Esophagus (tissue), 2 donors: ENCODE results near the gene NUBPL. TPM values are rescaled to one million over a fixed set of nuclear protein-coding genes. Genes with fewer than 3 reads are reported as not detected.

Experiments
- H3K27ac ChIP-seq, 2 donors: one replicate each; pipeline ENCODE4 v1.5.1; 2013; ENCODE audit warnings: low read depth in 2 of 2, mild to moderate bottlenecking in 2 of 2, inconsistent platforms in 1 of 2, low read length in 1 of 2, moderate library complexity in 1 of 2
- H3K27me3 ChIP-seq, 2 donors: one replicate each; pipeline ENCODE4 v1.6.1; 2013; ENCODE audit warnings: low read length in 2 of 2, control low read depth in 1 of 2, mild to moderate bottlenecking in 1 of 2; ENCODE audit not compliant: insufficient read depth in 2 of 2, control insufficient read depth in 1 of 2
- H3K36me3 ChIP-seq, 2 donors: one replicate each; pipeline ENCODE4 v1.6.1; 2013; ENCODE audit warnings: low read length in 1 of 2; ENCODE audit not compliant: control insufficient read depth in 2 of 2, insufficient read depth in 2 of 2
- H3K4me1 ChIP-seq, 2 donors: one replicate each; pipeline ENCODE4 v1.6.1; 2013; ENCODE audit warnings: low read length in 1 of 2; ENCODE audit not compliant: control insufficient read depth in 2 of 2, insufficient read depth in 2 of 2
- H3K4me3 ChIP-seq, 2 donors: one replicate each; pipeline ENCODE4 v1.5.1; 2013; ENCODE audit warnings: low read length in 2 of 2, mild to moderate bottlenecking in 2 of 2, low read depth in 1 of 2, moderate library complexity in 1 of 2
- H3K9me3 ChIP-seq, 2 donors: one replicate each; pipeline ENCODE4 v1.6.1; 2013; ENCODE audit warnings: mild to moderate bottlenecking in 2 of 2, low read depth in 1 of 2, low read length in 1 of 2, moderate library complexity in 1 of 2; ENCODE audit not compliant: control insufficient read depth in 2 of 2, insufficient read depth in 1 of 2
- WGBS, 2 donors: extraction: QIAGEN DNeasy Blood & Tissue Kit; methylation state at CpG; one replicate each; pipeline ENCODE4 v1.1.7; 2013; 5-methylcytosine and 5-hydroxymethylcytosine counted together
- polyA plus RNA-seq, 2 donors: library from polyadenylated mRNA; stranded (reverse); fragments of 200-250 nt; gene quantifications; one replicate each; pipeline ENCODE4 v1.2.3, GENCODE V29; 2013
- donor health status: healthy with polysubstance abuse.
- donor health status: Bipolar disorder and iron deficiency.

NUBPL gene
- polyA plus RNA-seq, 2 donors: 1.7 to 3.2 TPM

GRCh38 chr14:31657917-31658316 is 96.7 kb downstream of the NUBPL start:
- Histone ChIP-seq H3K4me1 (no peaks in the 10 kb centered on the region), H3K27ac (no peak overlapping the region), H3K36me3 (no peaks in the 10 kb centered on the region), H3K4me3 (no peak overlapping the region), H3K27me3 (no peaks in the 10 kb centered on the region), H3K9me3 (no peaks in the 10 kb centered on the region)

- WGBS, 2 donors: 88% methylated on average over 1 of the region's 1 CpG
- no peaks in the 10 kb centered on the region for H3K36me3 ChIP-seq
- no peak overlapping the region for H3K27ac ChIP-seq
- no peaks in the 10 kb centered on the region for H3K4me1 ChIP-seq
- H3K27me3 ChIP-seq: no peaks in the 10 kb centered on the region
- no peak overlapping the region for H3K4me3 ChIP-seq
- H3K9me3 ChIP-seq: no peaks in the 10 kb centered on the region
Measured at GRCh38 chr14:31659278-31659677, 98.1 kb downstream of the NUBPL start.

- H3K4me3 ChIP-seq: no peak overlapping the region
- H3K27me3 ChIP-seq: no peaks in the 10 kb centered on the region
- no peak overlapping the region for H3K27ac ChIP-seq
- 86 to 90% methylated on average over 3 of the region's 3 CpGs for WGBS, 2 donors
- H3K4me1 ChIP-seq: no peaks in the 10 kb centered on the region
- no peaks in the 10 kb centered on the region for H3K9me3 ChIP-seq
- no peaks in the 10 kb centered on the region for H3K36me3 ChIP-seq
Measured at GRCh38 chr14:31660191-31660590, 99.0 kb downstream of the NUBPL start.

GRCh38 chr14:31660728-31661127 is 99.5 kb downstream of the NUBPL start:
- Histone ChIP-seq H3K4me3 (no peak overlapping the region), H3K9me3 (no peaks in the 10 kb centered on the region), H3K36me3 (no peaks in the 10 kb centered on the region), H3K4me1 (no peaks in the 10 kb centered on the region), H3K27me3 (no peaks in the 10 kb centered on the region), H3K27ac (no peak overlapping the region)
- 81 to 97% methylated on average over 1 of the region's 1 CpG for WGBS, 2 donors

- Histone ChIP-seq H3K36me3 (peaks cover 0 to 2% of the 10 kb centered on the region in 2 donors), H3K9me3 (no peaks in the 10 kb centered on the region), H3K27me3 (no peaks in the 10 kb centered on the region), H3K4me3 (no peak overlapping the region), H3K27ac (no peak overlapping the region), H3K4me1 (no peaks in the 10 kb centered on the region)
- WGBS, 2 donors: 89 to 96% methylated on average over 8 of the region's 8 CpGs
Measured at GRCh38 chr14:31668348-31668747, 107.1 kb downstream of the NUBPL start.

- Histone ChIP-seq H3K9me3 (no peaks in the 10 kb centered on the region), H3K27me3 (no peaks in the 10 kb centered on the region), H3K4me3 (no peak overlapping the region), H3K4me1 (no peaks in the 10 kb centered on the region), H3K27ac (no peak overlapping the region), H3K36me3 (peaks cover 0 to 2% of the 10 kb centered on the region in 2 donors)
- 80 to 96% methylated on average over 3 of the region's 3 CpGs for WGBS, 2 donors
Measured at GRCh38 chr14:31672709-31673108, 111.5 kb downstream of the NUBPL start.

GRCh38 chr14:31677052-31677451 is 115.8 kb downstream of the NUBPL start:
- WGBS, 2 donors: 63 to 93% methylated on average over 3 of the region's 3 CpGs
- no peaks in the 10 kb centered on the region for H3K36me3 ChIP-seq
- H3K4me3 ChIP-seq: no peak overlapping the region
- H3K27me3 ChIP-seq: no peaks in the 10 kb centered on the region
- H3K4me1 ChIP-seq: no peaks in the 10 kb centered on the region
- H3K9me3 ChIP-seq: peaks cover 0 to 3% of the 10 kb centered on the region in 2 donors
- H3K27ac ChIP-seq: no peak overlapping the region

- H3K4me1 ChIP-seq: no peaks in the 10 kb centered on the region
Measured at GRCh38 chr14:31677630-31678029, 116.4 kb downstream of the NUBPL start.

GRCh38 chr14:31678421-31679249 is 117.4 kb downstream of the NUBPL start:
- Histone ChIP-seq H3K4me3 (no peak overlapping the region), H3K36me3 (no peaks in the 10 kb centered on the region), H3K4me1 (no peaks in the 10 kb centered on the region), H3K27ac (no peak overlapping the region), H3K9me3 (peaks cover 0 to 3% of the 10 kb centered on the region in 2 donors), H3K27me3 (no peaks in the 10 kb centered on the region)
- 88 to 90% methylated on average over 9 of the region's 9 CpGs for WGBS, 2 donors

More at GRCh38 chr14:31677630-31678029, 116.4 kb downstream of the NUBPL start:
- Histone ChIP-seq H3K9me3 (peaks cover 0 to 3% of the 10 kb centered on the region in 2 donors), H3K27ac (no peak overlapping the region), H3K36me3 (no peaks in the 10 kb centered on the region), H3K27me3 (no peaks in the 10 kb centered on the region), H3K4me3 (no peak overlapping the region)
- 94 to 98% methylated on average over 3 of the region's 3 CpGs for WGBS, 2 donors

- no peaks in the 10 kb centered on the region for H3K27me3 ChIP-seq
- no peaks in the 10 kb centered on the region for H3K4me1 ChIP-seq
- 94 to 96% methylated on average over 2 of the region's 2 CpGs for WGBS, 2 donors
- peaks cover 0 to 3% of the 10 kb centered on the region in 2 donors for H3K9me3 ChIP-seq
- no peak overlapping the region for H3K27ac ChIP-seq
- H3K36me3 ChIP-seq: no peaks in the 10 kb centered on the region
- no peak overlapping the region for H3K4me3 ChIP-seq
Measured at GRCh38 chr14:31682768-31683167, 121.6 kb downstream of the NUBPL start.
